HUDEP-2 (cell line): ENCODE data around the gene CAMKMT.
A peak's percentile ranks its signal among the peaks of the same experiment; 100 is the strongest.

Source experiments
- DNase-seq, 76 experiments: peaks; one replicate each; lab custom pipeline; 2025; ENCODE audit not compliant: unreplicated experiment in 76 of 76; lab: John Stamatoyannopoulos, UW

The CAMKMT gene

GRCh38 chr2:44548221-44549098 is 186.7 kb downstream of the CAMKMT start:
- no peak for DNase-seq

GRCh38 chr2:44549099-44549471 is 187.3 kb downstream of the CAMKMT start:
- DNase-seq: no peak

DNA sequence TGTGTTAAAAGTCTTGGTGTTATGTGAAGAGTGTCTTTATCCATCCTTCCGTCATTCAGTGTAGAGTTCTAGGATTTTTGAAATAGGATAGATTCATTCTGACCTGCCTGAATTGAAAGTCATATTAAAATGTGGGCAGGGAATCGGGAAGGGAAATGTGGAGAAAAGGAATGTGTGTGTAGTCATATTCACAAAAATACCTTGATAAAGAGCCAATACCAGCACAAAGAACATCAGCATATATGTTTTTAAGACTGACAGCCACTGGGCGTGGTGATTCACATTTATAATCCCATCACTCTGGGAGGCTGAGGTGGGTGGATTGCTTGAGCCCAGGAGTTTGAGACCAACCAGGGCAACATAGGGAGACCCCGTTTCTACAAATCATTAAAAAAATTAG is 188.1 kb downstream of the CAMKMT start:
- no peak for DNase-seq

DNA sequence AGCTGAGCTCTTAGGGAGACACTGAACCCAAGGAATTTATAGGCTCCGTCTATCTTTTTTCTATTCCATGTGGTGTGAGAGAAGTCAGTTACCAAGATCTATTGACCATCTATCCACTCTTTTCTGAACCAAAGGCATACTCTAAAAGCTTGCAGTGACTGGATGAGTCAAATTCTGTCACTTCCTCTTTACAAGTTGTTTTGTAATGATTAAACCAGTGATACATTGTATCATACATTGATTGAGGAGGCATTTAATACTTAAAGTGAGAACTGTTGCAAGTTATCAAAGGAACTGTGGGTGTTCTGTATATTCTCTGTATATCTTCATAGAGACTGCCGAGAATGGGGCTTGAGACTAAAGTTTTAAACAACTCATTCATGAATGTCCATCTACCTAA is 188.8 kb downstream of the CAMKMT start:
- no peak for DNase-seq

- no peak for DNase-seq
Measured at GRCh38 chr2:44551497-44551896, 189.8 kb downstream of the CAMKMT start.

DNA sequence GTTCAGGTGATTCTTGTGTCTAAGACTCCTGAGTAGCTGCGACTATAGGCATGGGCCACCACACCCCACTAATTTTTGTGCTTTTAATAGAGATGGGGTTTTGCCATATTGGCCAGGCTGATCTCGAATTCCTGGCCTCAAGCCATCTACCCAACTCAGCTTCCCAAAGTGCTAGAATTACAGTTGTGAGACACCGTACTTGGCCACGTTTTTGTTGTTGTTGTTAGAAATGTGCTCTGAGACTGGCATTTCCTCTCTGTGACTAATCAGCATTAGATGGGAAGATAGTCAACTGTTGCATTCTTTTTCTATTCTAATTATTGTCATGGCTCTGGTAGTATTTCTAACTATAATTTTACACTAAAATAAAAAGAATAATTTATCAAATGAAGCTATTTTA is 191.7 kb downstream of the CAMKMT start:
- no peak for DNase-seq

DNA sequence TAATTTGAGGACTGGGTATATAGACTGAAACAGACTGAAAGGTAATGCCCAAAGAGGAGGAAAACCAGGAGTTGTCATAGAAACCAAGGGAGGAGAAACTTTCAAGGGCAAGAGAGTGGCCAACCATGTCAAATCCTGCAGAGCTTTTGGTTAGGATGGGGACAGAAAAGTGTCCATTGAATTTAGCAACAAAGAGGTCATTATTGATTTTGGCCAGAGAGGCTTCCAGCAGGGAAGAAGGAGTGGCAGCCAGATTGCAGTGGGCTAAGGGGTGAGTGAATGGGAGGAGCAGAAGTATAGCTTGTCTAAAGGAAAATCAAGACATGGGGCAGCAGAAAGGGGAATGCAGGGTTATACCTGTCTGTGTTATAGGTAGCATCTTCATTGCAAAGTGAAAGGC is 194.0 kb downstream of the CAMKMT start:
- no peak for DNase-seq

DNA sequence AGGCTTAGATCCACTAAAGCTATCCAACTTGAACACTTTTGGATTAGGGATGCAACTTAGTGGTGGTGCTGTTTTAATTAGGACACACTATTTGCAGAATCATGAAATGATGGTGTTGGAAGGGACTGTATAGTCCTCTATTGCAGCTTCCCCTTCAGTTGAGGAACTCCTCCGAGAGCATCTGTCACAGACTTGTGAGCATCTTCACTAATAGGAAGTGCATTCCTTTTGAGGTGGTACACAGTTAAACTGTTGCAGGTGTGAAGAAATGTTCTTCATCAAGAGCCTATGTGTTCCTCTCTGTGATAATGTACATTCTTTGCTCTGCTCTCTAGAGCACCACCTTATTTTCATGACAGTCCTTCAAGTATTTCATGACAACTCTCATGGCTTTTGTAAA is 197.4 kb downstream of the CAMKMT start:
- no peak for DNase-seq

DNA sequence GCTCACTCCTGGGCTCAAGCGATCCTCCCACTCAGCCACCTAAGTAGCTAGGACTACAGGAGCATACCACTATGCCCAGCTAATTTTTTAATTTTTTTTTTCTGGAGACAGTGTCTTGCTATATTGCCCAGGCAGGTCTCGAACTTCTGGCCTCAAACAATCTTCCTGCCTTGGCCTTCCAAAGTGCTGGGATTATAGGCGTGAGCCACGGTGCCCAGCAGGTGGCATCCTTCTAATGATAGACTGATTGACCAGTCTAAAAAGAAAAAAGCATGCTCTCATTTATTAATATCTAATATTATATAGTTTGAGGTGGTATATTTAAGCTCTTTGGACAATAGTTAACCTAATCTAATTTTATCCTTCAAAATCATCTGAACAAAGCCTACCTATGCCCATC is 198.6 kb downstream of the CAMKMT start:
- peak in 22 of 76 experiments; percentile 2 to 38 (median 14) for DNase-seq

- DNase-seq: no peak
Measured at GRCh38 chr2:44560941-44561340, 199.2 kb downstream of the CAMKMT start.

DNA sequence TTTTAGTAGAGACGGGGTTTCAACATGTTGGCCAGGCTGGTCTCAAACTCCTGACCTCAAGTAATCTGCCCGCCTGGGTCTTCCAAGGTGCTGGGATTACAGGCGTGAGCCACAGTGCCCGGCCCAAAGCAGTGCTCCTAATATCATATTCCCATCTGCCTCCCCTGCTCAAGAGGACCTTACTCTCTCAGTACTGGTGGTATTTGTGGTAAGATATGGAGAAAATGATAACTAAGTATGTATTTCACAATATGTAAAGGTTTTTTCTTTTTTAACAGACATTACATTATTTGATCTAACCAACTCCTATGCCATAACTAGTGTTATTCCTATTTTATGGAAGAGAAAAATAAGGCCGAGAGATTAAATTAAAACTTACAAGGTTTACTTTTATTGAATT is 201.0 kb downstream of the CAMKMT start:
- DNase-seq: no peak

GRCh38 chr2:44564752-44565151 is 203.0 kb downstream of the CAMKMT start:
- no peak for DNase-seq

DNA sequence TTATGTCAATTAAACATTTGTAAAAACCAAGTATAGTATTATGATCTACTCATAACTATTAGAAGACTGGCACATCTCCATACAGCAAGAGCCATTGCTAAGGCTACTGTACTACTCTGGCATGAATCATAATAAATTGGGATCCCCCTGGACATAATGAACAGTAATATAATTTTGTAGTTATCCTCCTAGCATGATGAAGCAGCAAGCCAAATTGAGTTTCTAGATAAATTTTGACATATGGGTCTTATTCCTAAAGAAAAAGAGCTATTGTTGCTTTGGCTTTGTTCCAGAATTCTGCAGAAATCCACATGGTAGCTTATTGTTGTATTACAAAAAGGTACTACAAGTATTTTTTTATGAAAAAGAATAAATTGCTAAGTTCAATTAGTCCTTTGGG is 204.3 kb downstream of the CAMKMT start:
- no peak for DNase-seq

- DNase-seq: no peak
Measured at GRCh38 chr2:44569491-44569890, 207.7 kb downstream of the CAMKMT start.

DNA sequence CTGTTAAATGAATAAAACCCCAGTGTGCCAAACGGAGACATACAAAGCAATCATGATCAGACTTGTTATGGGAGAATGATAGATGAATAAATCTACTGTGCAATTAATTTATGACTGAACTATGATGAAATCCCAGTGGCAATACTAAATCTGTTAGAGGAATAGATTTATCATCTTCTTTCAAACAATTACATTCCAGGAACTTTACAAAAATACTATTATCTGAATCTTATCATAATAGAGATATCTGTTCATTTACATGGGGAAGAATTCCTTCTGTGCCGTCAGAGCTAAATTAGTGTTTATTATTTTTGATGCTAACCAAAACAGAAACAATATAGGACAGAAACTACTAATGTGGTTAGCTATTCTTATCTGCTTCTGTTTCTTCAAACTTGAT is 208.5 kb downstream of the CAMKMT start:
- no peak for DNase-seq

DNA sequence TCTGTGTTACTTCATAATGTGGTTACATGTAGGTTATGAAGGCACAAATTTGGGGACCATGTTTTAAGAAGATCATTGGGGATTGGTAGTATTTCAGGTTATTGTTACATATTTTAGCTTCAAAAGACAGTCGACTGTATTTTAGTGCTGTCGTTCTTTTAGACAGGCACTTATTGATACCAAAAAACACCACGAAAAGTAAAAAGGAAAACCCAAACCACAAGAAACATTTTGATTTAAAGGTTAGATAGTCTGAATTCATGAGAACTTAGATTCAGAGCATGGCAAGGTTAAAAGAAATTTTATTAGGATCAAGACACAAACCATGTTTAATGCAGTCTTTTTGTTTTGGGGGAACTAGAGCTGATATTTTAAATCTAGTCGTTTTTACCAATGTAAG is 209.0 kb downstream of the CAMKMT start:
- no peak for DNase-seq

DNA sequence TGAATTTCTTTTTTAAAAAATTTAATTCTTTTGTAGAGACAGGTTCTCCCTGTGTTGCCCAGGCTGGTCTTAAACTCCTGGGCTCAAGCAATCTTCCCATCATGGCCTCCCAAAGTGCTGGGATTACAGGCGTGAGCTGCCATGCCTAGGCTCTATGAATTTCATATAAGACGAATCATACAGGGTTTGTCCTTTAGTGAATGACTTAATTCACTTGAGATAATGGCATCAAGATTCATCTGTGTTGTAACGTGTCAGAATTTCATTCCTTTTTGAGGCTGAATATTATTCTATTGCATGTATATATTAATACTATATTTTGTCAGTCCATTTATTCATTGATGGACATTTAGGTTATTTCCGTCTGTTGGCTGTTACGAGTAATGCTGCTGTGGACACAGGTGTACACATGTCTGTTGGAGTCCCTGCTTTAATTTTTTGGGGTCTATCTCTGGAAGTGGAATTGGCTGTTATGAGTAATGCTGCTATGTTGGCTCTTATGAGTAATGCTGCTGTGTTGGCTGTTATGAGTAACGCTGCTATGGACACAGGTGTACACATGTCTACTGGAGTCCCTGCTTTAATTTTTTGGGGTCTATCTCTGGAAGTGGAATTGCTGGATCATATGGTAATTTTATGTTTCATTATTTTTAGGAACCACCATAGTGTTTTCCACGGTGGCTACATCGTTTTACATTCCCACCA is 210.6 kb downstream of the CAMKMT start:
- no peak for DNase-seq

DNA sequence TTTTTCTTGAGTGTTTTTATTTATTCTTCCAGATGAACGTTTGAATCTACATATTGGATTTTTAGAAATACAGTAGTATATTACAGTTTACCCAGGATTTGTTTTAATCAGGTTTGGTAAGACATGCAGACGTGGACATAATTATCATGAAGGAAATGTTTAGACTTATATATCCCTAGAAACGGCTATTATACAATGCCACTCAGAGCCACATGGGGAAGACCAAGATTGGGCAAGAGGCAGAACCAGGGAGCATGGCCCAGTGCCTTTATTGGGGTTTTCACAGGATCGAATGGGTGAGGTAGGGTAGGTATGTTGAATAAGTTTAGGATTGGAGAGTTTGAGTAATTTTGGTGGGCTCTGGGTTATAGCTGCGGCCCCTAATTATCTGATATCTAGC is 212.2 kb downstream of the CAMKMT start:
- DNase-seq: no peak

DNA sequence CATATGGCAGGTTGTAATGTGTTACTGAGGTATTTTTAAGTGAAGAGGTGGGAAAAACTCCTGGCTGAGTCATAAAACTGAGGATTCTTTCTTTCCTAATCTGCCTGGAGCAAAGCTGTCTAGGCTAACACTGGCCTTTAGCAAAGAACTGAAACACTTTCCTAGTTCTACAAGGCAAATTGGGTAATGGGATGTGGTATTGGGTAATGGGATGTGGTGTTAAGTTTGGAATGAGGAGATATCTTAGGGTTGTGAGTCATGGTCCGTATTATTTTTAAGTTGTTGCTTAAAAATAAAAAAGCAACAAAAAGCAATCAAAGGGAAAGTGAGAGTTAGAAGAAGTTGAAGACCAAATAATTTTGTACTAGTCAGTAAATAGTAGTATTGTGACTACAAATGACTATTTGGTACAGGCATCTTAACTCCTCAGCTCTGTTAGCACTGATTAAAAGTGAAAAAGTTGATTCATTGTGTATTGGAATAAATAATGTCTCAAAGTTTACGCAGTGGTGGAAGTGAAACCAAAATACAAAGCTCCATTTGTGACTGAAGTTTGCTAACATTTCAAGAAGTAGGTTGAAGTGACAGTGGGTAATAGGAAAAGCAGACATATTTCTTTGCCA is 216.8 kb downstream of the CAMKMT start:
- no peak for DNase-seq

GRCh38 chr2:44579115-44579836 is 217.5 kb downstream of the CAMKMT start:
- DNase-seq: no peak

- no peak for DNase-seq
Measured at GRCh38 chr2:44579837-44580230, 218.1 kb downstream of the CAMKMT start.
